HEK293 (cell line): ENCODE measurements around the gene ZNF816.

Source experiments
- CTCF ChIA-PET: fragments of 350-600 bp; formaldehyde crosslinking; extraction: SDS; loops from one replicate; lab custom pipeline; 2021; ENCODE audit warnings: antibody characterized with exemption; lab: Yijun Ruan, JAX
- POLR2A ChIA-PET: fragments of 300-600 bp; formaldehyde crosslinking; extraction: SDS; loops from one replicate; lab custom pipeline; 2020; ENCODE audit warnings: antibody characterized with exemption, inconsistent platforms; lab: Yijun Ruan, JAX
- H3K27ac ChIP-seq: fragments of 200-500 bp; sonication (Bioruptor generic); 2 replicates; pipeline ENCODE4 v1.5.1; 2014; ENCODE audit warnings: low read depth, low read length, control low read depth, inconsistent platforms; ENCODE audit errors: extremely low read depth
- H3K36me3 ChIP-seq, 2 experiments: fragments of 200-500 bp in 1 of 2; sonication (Bioruptor generic) in 1 of 2; 1 replicate in 1 of 2; 2 replicates in 1 of 2; pipeline ENCODE4 v1.5.1; 2014 to 2017; ENCODE audit warnings: inconsistent platforms in 2 of 2, low read length in 2 of 2; ENCODE audit not compliant: control insufficient read depth in 2 of 2, insufficient read depth in 1 of 2
- H3K4me1 ChIP-seq: fragments of 200-500 bp; sonication (Bioruptor generic); 2 replicates; pipeline ENCODE4 v1.5.1; 2014; ENCODE audit warnings: mild to moderate bottlenecking, low read length, inconsistent platforms; ENCODE audit not compliant: control insufficient read depth, insufficient read depth
- H3K4me3 ChIP-seq: 2 replicates; pipeline ENCODE4 v1.5.1; 2011; ENCODE audit warnings: low read depth, mild to moderate bottlenecking, control low read depth, low read length, moderate library complexity
- H3K9me3 ChIP-seq: fragments of 200-500 bp; sonication (Bioruptor generic); 2 replicates; pipeline ENCODE4 v1.5.1; 2014; ENCODE audit warnings: low read depth, low read length, inconsistent platforms; ENCODE audit not compliant: control insufficient read depth, insufficient read depth
- PRDM1 ChIP-seq: fragments of 450-650 bp; formaldehyde crosslinking; IDR thresholded peaks from 2 replicates; pipeline ENCODE4; 2016; ENCODE audit warnings: missing biosample characterization, missing genetic modification characterization
- YY1 ChIP-seq: fragments of 450-650 bp; formaldehyde crosslinking; IDR thresholded peaks from 2 replicates; pipeline ENCODE4 v1.5.1; 2018; ENCODE audit warnings: missing biosample characterization, missing genetic modification characterization
- ZBTB26 ChIP-seq: fragments of 450-650 bp; formaldehyde crosslinking; optimal IDR thresholded peaks from 2 replicates; pipeline ENCODE3; 2016; ENCODE audit warnings: missing biosample characterization, mild to moderate bottlenecking, missing genetic modification characterization
- ZBTB44 ChIP-seq: fragments of 450-650 bp; IDR thresholded peaks from 2 replicates; pipeline ENCODE4 v1.5.1; 2018; ENCODE audit warnings: missing biosample characterization, mild to moderate bottlenecking, missing genetic modification characterization
- ZBTB7A ChIP-seq: fragments of 450-650 bp; formaldehyde crosslinking; IDR thresholded peaks from 2 replicates; pipeline ENCODE4 v1.5.1; 2016; ENCODE audit warnings: low read depth, missing biosample characterization, missing genetic modification characterization
- ZFP69B ChIP-seq: fragments of 450-650 bp; formaldehyde crosslinking; IDR thresholded peaks from 2 replicates; pipeline ENCODE4 v1.5.1; 2016; ENCODE audit warnings: missing biosample characterization, missing genetic modification characterization
- ZNF133 ChIP-seq: fragments of 450-650 bp; formaldehyde crosslinking; IDR thresholded peaks from 2 replicates; pipeline ENCODE4 v1.5.1; 2016; ENCODE audit warnings: missing biosample characterization, missing genetic modification characterization
- ZNF140 ChIP-seq: fragments of 450-650 bp; formaldehyde crosslinking; IDR thresholded peaks from 2 replicates; pipeline ENCODE4 v1.5.1; 2016; ENCODE audit warnings: missing biosample characterization, missing genetic modification characterization
- ZNF280D ChIP-seq: fragments of 450-650 bp; formaldehyde crosslinking; IDR thresholded peaks from 2 replicates; pipeline ENCODE4 v1.5.1; 2016; ENCODE audit warnings: missing biosample characterization, missing genetic modification characterization
- ZNF311 ChIP-seq: fragments of 450-650 bp; formaldehyde crosslinking; IDR thresholded peaks from 2 replicates; pipeline ENCODE4 v1.5.1; 2017; ENCODE audit warnings: missing biosample characterization, missing genetic modification characterization, borderline replicate concordance
- ZNF362 ChIP-seq: fragments of 450-650 bp; formaldehyde crosslinking; IDR thresholded peaks from 2 replicates; pipeline ENCODE4 v1.5.1; 2016; ENCODE audit warnings: missing biosample characterization, missing genetic modification characterization
- ZNF398 ChIP-seq: fragments of 450-650 bp; formaldehyde crosslinking; IDR thresholded peaks from 2 replicates; pipeline ENCODE4 v1.5.1; 2017; ENCODE audit warnings: missing biosample characterization, missing genetic modification characterization
- ZNF549 ChIP-seq: fragments of 450-650 bp; IDR thresholded peaks from 2 replicates; pipeline ENCODE4 v1.5.1; 2018; ENCODE audit warnings: missing biosample characterization, missing genetic modification characterization, mild to moderate bottlenecking, inconsistent platforms, moderate library complexity
- ZNF777 ChIP-seq: fragments of 450-650 bp; formaldehyde crosslinking; IDR thresholded peaks from 2 replicates; pipeline ENCODE4 v1.5.1; 2017; ENCODE audit warnings: missing biosample characterization, missing genetic modification characterization, borderline replicate concordance
- ZNF785 ChIP-seq: fragments of 450-650 bp; formaldehyde crosslinking; IDR thresholded peaks from 2 replicates; pipeline ENCODE4 v1.5.1; 2016; ENCODE audit warnings: missing biosample characterization, missing genetic modification characterization
- ZSCAN30 ChIP-seq: fragments of 450-650 bp; IDR thresholded peaks from 2 replicates; pipeline ENCODE4 v1.5.1; 2018; ENCODE audit warnings: missing biosample characterization, mild to moderate bottlenecking, missing genetic modification characterization, moderate library complexity
- TF ChIP-seq, protein P1 (sequence below): fragments of 450-650 bp; formaldehyde crosslinking; IDR thresholded peaks from 2 replicates; pipeline ENCODE4 v1.5.1; 2017; ENCODE audit warnings: missing biosample characterization, missing genetic modification characterization
- TF ChIP-seq, protein P2 (sequence below): fragments of 450-650 bp; formaldehyde crosslinking; IDR thresholded peaks from 2 replicates; pipeline ENCODE4 v1.5.1; 2016; ENCODE audit warnings: missing biosample characterization, missing genetic modification characterization, borderline replicate concordance

The ZNF816 gene

GRCh38 chr19:53002479-53002878 is 39.8 kb upstream of the ZNF816 start:
- peaks cover 2% of the 10 kb centered on the region; the same call in 1 of the 2 replicates for H3K9me3 ChIP-seq
- no peak overlapping the region for H3K4me3 ChIP-seq
- CTCF ChIA-PET: no interaction called here
- POLR2A ChIA-PET: no interaction called here
- H3K27ac ChIP-seq: no peak overlapping the region
- H3K36me3 ChIP-seq: no peaks in the 10 kb centered on the region
- H3K4me1 ChIP-seq: no peaks in the 10 kb centered on the region
- no peak for TF ChIP-seq ZBTB7A (tag by site-specific recombination)
- no peak for TF ChIP-seq ZNF311 (tag by site-specific recombination)
- no peak for TF ChIP-seq ZNF777 (tag by site-specific recombination)
- TF ChIP-seq ZNF549: no peak
- no peak for TF ChIP-seq ZFP69B (tag by site-specific recombination)
- no peak for TF ChIP-seq PRDM1 (tag by site-specific recombination)
- no peak for TF ChIP-seq ZNF785 (tag by site-specific recombination)
- TF ChIP-seq ZNF280D (tag by site-specific recombination): no peak
- no peak for TF ChIP-seq ZNF362 (tag by site-specific recombination)
- TF ChIP-seq, protein P1, sequence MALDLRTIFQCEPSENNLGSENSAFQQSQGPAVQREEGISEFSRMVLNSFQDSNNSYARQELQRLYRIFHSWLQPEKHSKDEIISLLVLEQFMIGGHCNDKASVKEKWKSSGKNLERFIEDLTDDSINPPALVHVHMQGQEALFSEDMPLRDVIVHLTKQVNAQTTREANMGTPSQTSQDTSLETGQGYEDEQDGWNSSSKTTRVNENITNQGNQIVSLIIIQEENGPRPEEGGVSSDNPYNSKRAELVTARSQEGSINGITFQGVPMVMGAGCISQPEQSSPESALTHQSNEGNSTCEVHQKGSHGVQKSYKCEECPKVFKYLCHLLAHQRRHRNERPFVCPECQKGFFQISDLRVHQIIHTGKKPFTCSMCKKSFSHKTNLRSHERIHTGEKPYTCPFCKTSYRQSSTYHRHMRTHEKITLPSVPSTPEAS (tag by site-specific recombination): no peak
- no peak for TF ChIP-seq ZBTB26 (tag by site-specific recombination)
- no peak for TF ChIP-seq YY1 (tag by site-specific recombination)
- TF ChIP-seq, all 188 proteins: peak for 0

DNA sequence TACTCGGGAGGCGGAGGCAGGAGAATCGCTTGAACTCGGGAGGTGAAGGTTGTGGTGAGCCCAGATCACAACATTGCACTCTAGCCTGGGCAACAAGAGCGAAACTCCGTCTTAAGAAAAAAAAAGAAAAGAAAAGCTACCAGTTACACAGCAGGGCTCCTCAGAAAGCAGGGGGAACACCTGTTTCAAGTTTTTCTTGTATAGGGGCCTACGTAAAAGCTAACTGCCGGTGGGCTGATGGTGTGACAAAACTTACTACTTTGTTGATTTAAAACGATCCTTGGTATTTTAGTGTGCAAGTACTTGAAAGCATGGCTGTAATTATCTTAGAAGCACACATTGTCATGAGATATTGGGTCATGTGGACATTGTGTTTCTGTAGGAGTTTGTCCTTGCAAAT is 35.3 kb upstream of the ZNF816 start:
- Histone ChIP-seq H3K36me3 (no peaks in the 10 kb centered on the region), H3K27ac (no peak overlapping the region), H3K4me3 (no peak overlapping the region), H3K4me1 (no peaks in the 10 kb centered on the region), H3K9me3 (no peaks in the 10 kb centered on the region)
- POLR2A ChIA-PET: no interaction called here
- CTCF ChIA-PET: interaction anchor here (0.7 kb wide), 1 partner anchor 161 kb away, joined by 3 read pairs; no protein-coding TSS in a partner anchor
- TF ChIP-seq ZNF398 (no peak), ZNF140 (tag by site-specific recombination) (no peak), ZSCAN30 (tag by site-specific recombination) (no peak), YY1 (tag by site-specific recombination) (no peak), ZNF133 (tag by site-specific recombination) (no peak), ZBTB44 (tag by site-specific recombination) (no peak), ZBTB7A (tag by site-specific recombination) (no peak)
- TF ChIP-seq, protein P2, sequence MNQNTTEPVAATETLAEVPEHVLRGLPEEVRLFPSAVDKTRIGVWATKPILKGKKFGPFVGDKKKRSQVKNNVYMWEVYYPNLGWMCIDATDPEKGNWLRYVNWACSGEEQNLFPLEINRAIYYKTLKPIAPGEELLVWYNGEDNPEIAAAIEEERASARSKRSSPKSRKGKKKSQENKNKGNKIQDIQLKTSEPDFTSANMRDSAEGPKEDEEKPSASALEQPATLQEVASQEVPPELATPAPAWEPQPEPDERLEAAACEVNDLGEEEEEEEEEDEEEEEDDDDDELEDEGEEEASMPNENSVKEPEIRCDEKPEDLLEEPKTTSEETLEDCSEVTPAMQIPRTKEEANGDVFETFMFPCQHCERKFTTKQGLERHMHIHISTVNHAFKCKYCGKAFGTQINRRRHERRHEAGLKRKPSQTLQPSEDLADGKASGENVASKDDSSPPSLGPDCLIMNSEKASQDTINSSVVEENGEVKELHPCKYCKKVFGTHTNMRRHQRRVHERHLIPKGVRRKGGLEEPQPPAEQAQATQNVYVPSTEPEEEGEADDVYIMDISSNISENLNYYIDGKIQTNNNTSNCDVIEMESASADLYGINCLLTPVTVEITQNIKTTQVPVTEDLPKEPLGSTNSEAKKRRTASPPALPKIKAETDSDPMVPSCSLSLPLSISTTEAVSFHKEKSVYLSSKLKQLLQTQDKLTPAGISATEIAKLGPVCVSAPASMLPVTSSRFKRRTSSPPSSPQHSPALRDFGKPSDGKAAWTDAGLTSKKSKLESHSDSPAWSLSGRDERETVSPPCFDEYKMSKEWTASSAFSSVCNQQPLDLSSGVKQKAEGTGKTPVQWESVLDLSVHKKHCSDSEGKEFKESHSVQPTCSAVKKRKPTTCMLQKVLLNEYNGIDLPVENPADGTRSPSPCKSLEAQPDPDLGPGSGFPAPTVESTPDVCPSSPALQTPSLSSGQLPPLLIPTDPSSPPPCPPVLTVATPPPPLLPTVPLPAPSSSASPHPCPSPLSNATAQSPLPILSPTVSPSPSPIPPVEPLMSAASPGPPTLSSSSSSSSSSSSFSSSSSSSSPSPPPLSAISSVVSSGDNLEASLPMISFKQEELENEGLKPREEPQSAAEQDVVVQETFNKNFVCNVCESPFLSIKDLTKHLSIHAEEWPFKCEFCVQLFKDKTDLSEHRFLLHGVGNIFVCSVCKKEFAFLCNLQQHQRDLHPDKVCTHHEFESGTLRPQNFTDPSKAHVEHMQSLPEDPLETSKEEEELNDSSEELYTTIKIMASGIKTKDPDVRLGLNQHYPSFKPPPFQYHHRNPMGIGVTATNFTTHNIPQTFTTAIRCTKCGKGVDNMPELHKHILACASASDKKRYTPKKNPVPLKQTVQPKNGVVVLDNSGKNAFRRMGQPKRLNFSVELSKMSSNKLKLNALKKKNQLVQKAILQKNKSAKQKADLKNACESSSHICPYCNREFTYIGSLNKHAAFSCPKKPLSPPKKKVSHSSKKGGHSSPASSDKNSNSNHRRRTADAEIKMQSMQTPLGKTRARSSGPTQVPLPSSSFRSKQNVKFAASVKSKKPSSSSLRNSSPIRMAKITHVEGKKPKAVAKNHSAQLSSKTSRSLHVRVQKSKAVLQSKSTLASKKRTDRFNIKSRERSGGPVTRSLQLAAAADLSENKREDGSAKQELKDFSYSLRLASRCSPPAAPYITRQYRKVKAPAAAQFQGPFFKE (tag by site-specific recombination): no peak
